Measurements from ENCODE around the gene HMGXB3.

- no peak for TF ChIP-seq CTCF (IDR thresholded peaks at IDR 0.05)
- no peak for TF ChIP-seq POLR2A (IDR thresholded peaks at IDR 0.05)
- no peak for TF ChIP-seq EP300 (IDR thresholded peaks at IDR 0.05)
Observed at GRCh38 chr5:150065886-150066285, 65.3 kb downstream of the HMGXB3 start.

All from ovary (tissue), 3 donors.